Embryonic facial prominence (tissue), 1 donor: ENCODE measurements around the gene MYL12B.

Source experiments
- DNase-seq: peaks from one replicate; pipeline ENCODE4 v3.0.0-alpha.2; 2016; ENCODE audit errors: extremely low spot score

Gene MYL12B

GRCh38 chr18:3235846-3236245 is 26.1 kb upstream of the MYL12B start:
- DNase-seq: no peak

GRCh38 chr18:3236470-3236869 is 25.5 kb upstream of the MYL12B start:
- no peak for DNase-seq

GRCh38 chr18:3238742-3239141 is 23.2 kb upstream of the MYL12B start:
- no peak for DNase-seq

- no peak for DNase-seq
Measured at GRCh38 chr18:3245185-3245564, 16.8 kb upstream of the MYL12B start.

GRCh38 chr18:3245853-3246634 is 15.9 kb upstream of the MYL12B start:
- peak; percentile 74 for DNase-seq

- DNase-seq: no peak
Measured at GRCh38 chr18:3246635-3247239, 15.2 kb upstream of the MYL12B start.

GRCh38 chr18:3247240-3248061 is 14.5 kb upstream of the MYL12B start, which contains the start of gene MYL12A:
TSS of gene MYL12A (plus strand) at chr18:3247801. CDS start at chr18:3253248, 5,447 bp downstream.
- DNase-seq: peak; percentile 95

- DNase-seq: peak; percentile 36
Measured at GRCh38 chr18:3248062-3248657, 13.8 kb upstream of the MYL12B start.

- DNase-seq: no peak
Measured at GRCh38 chr18:3248658-3249359, 13.1 kb upstream of the MYL12B start.

- no peak for DNase-seq
Measured at GRCh38 chr18:3250237-3251107, 11.5 kb upstream of the MYL12B start.

GRCh38 chr18:3251249-3251962 is 10.5 kb upstream of the MYL12B start:
- no peak for DNase-seq

GRCh38 chr18:3251963-3252277 is 10.0 kb upstream of the MYL12B start:
- no peak for DNase-seq

- DNase-seq: no peak
Measured at GRCh38 chr18:3252843-3253242, 9.1 kb upstream of the MYL12B start.

GRCh38 chr18:3254725-3255124 is 7.2 kb upstream of the MYL12B start:
- DNase-seq: no peak

- no peak for DNase-seq
Measured at GRCh38 chr18:3255611-3256165, 6.2 kb upstream of the MYL12B start.

GRCh38 chr18:3256693-3257626 is 5.0 kb upstream of the MYL12B start:
- DNase-seq: no peak

GRCh38 chr18:3257627-3258120 is 4.3 kb upstream of the MYL12B start:
- DNase-seq: no peak

- no peak for DNase-seq
Measured at GRCh38 chr18:3260995-3261372, 949 bp upstream of the MYL12B start.
